HUES6 (cell line): ENCODE measurements around the gene SFXN3.

Experiments
- H3K27ac ChIP-seq: 2 replicates; pipeline ENCODE4 v1.7.0; 2013; ENCODE audit warnings: low read depth, mild to moderate bottlenecking, low read length, inconsistent platforms
- H3K27me3 ChIP-seq: 2 replicates; pipeline ENCODE4 v1.6.1; 2013; ENCODE audit warnings: low read length; ENCODE audit not compliant: control insufficient read depth, insufficient read depth
- H3K36me3 ChIP-seq: 2 replicates; pipeline ENCODE4 v1.6.1; 2013; ENCODE audit warnings: low read length; ENCODE audit not compliant: control insufficient read depth, insufficient read depth
- H3K4me1 ChIP-seq: 2 replicates; pipeline ENCODE4 v1.6.1; 2013; ENCODE audit warnings: low read length; ENCODE audit not compliant: control insufficient read depth, insufficient read depth
- H3K4me3 ChIP-seq: 2 replicates; pipeline ENCODE4 v1.5.1; 2013; ENCODE audit warnings: low read depth, low read length
- H3K9ac ChIP-seq: one replicate; pipeline ENCODE4 v1.6.1; 2013; ENCODE audit warnings: mild to moderate bottlenecking, low read length
- H3K9me3 ChIP-seq: 2 replicates; pipeline ENCODE4 v1.6.1; 2013; ENCODE audit warnings: low read depth, low read length; ENCODE audit not compliant: control insufficient read depth, insufficient read depth

SFXN3 gene

DNA sequence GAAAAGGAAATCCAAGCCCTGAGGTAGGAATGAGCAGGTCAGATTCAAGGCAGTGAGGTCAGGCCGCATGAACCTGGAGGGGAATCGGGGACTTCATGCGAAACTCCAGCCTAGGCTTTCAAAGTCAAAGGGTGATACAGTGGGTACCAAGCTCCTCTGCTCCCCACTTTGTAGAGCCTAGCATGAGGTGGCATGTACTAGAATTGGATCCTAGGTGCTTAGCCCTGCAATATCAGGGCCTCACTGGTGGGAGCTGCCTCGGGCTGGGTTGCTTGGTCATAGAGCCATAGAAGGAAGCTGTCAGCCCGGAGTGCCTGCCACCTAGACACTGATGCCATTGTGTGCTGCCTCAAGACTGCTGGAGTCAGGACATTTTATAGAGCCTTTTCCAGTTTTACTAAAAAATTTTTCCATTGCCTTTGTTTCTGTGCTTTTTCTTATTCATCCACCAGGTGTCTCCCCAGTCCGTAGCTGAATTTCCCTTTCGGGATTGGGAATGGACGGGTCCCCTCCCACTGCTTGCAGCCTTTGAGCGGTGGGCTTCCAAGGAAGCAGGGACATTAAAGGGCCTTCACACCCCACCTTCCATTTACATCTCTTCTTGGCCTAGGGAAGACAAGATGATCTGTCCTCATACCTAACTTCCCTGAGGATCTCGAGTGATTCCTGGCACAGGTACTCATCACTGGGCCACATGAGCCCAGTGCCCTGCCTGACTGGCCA lies 36.9 kb upstream of the SFXN3 start:
- H3K9me3 ChIP-seq = no peaks in the 10 kb centered on the region
- H3K9ac ChIP-seq = no peak overlapping the region
- H3K27me3 ChIP-seq = no peaks in the 10 kb centered on the region
- peaks cover 19% of the 10 kb centered on the region for H3K4me1 ChIP-seq
- no peak overlapping the region for H3K4me3 ChIP-seq
- no peak overlapping the region for H3K27ac ChIP-seq
- peaks cover 45% of the 10 kb centered on the region for H3K36me3 ChIP-seq

DNA sequence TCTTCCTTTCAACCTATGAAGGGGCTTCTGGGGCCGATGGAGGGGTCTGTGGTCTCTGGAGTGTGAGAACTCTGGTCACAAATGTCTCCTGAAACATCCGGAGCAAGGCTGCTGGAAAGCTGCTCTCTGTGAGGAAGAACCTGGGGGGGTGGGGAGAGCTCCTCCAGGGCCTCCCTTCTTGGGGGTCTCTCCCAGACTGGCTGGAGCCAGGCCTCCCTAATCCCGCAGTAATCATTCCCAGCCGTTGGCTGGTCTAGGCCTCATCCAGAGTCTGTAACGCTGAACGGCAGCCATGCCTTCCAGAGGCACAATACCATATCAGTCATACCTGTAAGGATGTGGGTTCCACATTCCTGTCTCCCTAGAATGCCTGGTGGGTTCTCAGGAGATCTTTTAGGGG lies 35.9 kb upstream of the SFXN3 start:
- Histone ChIP-seq H3K4me3 (no peak overlapping the region), H3K9ac (no peak overlapping the region)

GRCh38 chr10:100996678-100997359 lies 34.2 kb upstream of the SFXN3 start:
- H3K27ac ChIP-seq = peak overlapping the region; percentile 69; the same call in 1 of the 2 replicates

More for the DNA sequence above, 35.9 kb upstream of the SFXN3 start:
- H3K27me3 ChIP-seq = no peaks in the 10 kb centered on the region
- peaks cover 19% of the 10 kb centered on the region for H3K4me1 ChIP-seq
- peaks cover 35% of the 10 kb centered on the region for H3K36me3 ChIP-seq
- H3K27ac ChIP-seq = peak overlapping the region; percentile 44; the same call in 1 of the 2 replicates
- no peaks in the 10 kb centered on the region for H3K9me3 ChIP-seq

DNA sequence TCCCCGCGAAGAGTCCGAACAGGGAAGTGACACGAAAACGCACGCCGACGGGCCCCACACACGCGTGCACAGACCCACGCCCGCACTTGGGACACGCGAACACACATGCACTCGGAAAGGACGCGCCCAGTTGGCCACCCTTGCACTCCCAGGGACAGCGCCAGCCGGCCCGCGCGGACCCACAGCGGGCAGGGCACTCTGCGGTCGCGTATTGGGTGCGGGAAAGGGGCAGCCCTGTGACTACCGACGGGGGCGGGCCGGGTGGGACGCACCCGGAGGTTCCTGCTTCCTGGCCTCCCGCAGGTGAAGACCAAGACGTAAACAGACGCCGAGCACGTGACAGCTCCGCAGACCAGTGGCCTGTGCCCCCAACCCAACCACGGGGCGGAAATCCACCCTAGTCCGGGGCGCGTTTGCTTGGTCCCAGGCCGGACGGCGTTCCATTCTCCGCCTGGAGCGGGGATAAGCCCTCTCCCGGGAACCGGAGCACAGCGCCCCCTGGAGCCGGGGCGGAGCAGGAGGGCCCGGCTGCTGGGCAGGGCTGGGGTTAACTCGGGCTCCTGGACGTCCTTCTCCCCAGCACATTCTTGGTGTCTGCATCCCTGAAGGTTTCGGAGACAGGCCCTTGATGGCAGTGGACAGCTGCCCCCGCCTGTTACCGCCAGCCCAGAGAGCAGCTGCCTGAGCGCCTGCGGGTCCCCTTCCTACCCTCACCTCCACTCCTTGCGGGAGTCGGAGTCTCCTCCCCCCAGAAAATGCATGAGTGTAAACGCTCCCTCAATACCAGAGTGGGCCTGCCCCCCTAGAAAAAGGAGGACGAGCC lies 33.5 kb upstream of the SFXN3 start:
- Histone ChIP-seq H3K36me3 (peaks cover 24% of the 10 kb centered on the region), H3K27me3 (no peaks in the 10 kb centered on the region), H3K4me1 (peaks cover 33% of the 10 kb centered on the region), H3K27ac (peak overlapping the region; percentile 69), H3K9me3 (no peaks in the 10 kb centered on the region), H3K4me3 (peak overlapping the region; percentile 65), H3K9ac (peak overlapping the region; percentile 91)

More at GRCh38 chr10:100996678-100997359, 34.2 kb upstream of the SFXN3 start:
- peak overlapping the region; percentile 91 for H3K9ac ChIP-seq
- peak overlapping the region; percentile 65 for H3K4me3 ChIP-seq
- H3K27me3 ChIP-seq = no peaks in the 10 kb centered on the region
- peaks cover 20% of the 10 kb centered on the region for H3K36me3 ChIP-seq
- peaks cover 33% of the 10 kb centered on the region for H3K4me1 ChIP-seq
- H3K9me3 ChIP-seq = no peaks in the 10 kb centered on the region

GRCh38 chr10:100998183-100998990 lies 32.6 kb upstream of the SFXN3 start:
- peaks cover 26% of the 10 kb centered on the region for H3K36me3 ChIP-seq
- H3K4me1 ChIP-seq = peaks cover 33% of the 10 kb centered on the region
- no peaks in the 10 kb centered on the region for H3K27me3 ChIP-seq
- peak overlapping the region; percentile 65 for H3K4me3 ChIP-seq
- H3K27ac ChIP-seq = peak overlapping the region; percentile 95
- no peaks in the 10 kb centered on the region for H3K9me3 ChIP-seq
- H3K9ac ChIP-seq = peak overlapping the region; percentile 91

GRCh38 chr10:100998991-100999741 lies 31.9 kb upstream of the SFXN3 start:
- H3K27me3 ChIP-seq = no peaks in the 10 kb centered on the region
- peak overlapping the region; percentile 65 for H3K4me3 ChIP-seq
- H3K9ac ChIP-seq = peak overlapping the region; percentile 91
- peaks cover 26% of the 10 kb centered on the region for H3K36me3 ChIP-seq
- H3K9me3 ChIP-seq = no peaks in the 10 kb centered on the region
- peaks cover 33% of the 10 kb centered on the region for H3K4me1 ChIP-seq
- H3K27ac ChIP-seq = peak overlapping the region; percentile 95

GRCh38 chr10:100999742-101000126 lies 31.3 kb upstream of the SFXN3 start, which contains the start of gene LZTS2:
LZTS2 (plus strand) TSS chr10:100999808; CDS start chr10:101002539, 2,731 bp downstream.
- H3K4me3 ChIP-seq = peak within 1 kb of the TSS; percentile 65
- peak within 1 kb of the TSS; percentile 95 for H3K27ac ChIP-seq
- peak within 1 kb of the TSS; percentile 91 for H3K9ac ChIP-seq
- H3K9me3 ChIP-seq = no peaks in the 10 kb centered on the region
- H3K4me1 ChIP-seq = peaks cover 28% of the 10 kb centered on the region
- no peaks in the 10 kb centered on the region for H3K27me3 ChIP-seq
- H3K36me3 ChIP-seq = peaks cover 27% of the 10 kb centered on the region

GRCh38 chr10:101000127-101000914 lies 30.7 kb upstream of the SFXN3 start:
- peak overlapping the region; percentile 85 for H3K27ac ChIP-seq
- H3K4me3 ChIP-seq = peak overlapping the region; percentile 65
- peak overlapping the region; percentile 83 for H3K9ac ChIP-seq
- H3K4me1 ChIP-seq = peaks cover 26% of the 10 kb centered on the region
- no peaks in the 10 kb centered on the region for H3K9me3 ChIP-seq
- no peaks in the 10 kb centered on the region for H3K27me3 ChIP-seq
- H3K36me3 ChIP-seq = peaks cover 31% of the 10 kb centered on the region

- H3K9me3 ChIP-seq = no peaks in the 10 kb centered on the region
- peak overlapping the region; percentile 83 for H3K9ac ChIP-seq
- H3K27ac ChIP-seq = no peak overlapping the region
- H3K4me3 ChIP-seq = peak overlapping the region; percentile 65
- peaks cover 26% of the 10 kb centered on the region for H3K4me1 ChIP-seq
- H3K36me3 ChIP-seq = peaks cover 38% of the 10 kb centered on the region
- no peaks in the 10 kb centered on the region for H3K27me3 ChIP-seq
These were observed 29.9 kb upstream of the SFXN3 start for GRCh38 chr10:101000915-101001658.
